ENCODE measurements around the gene NOTCH2.
"Not testable (repeated sequence)": the region's sequence is repeated elsewhere in the genome, so short reads cannot be mapped to it uniquely, and the experiment has no call there.

The NOTCH2 gene

GRCh38 chr1:120069067-120069919 is at the start of gene NOTCH2:
TSS of gene NOTCH2 (minus strand) at chr1:120069662. CDS start at chr1:120069406, 256 bp downstream.
- DNase-seq = not testable (repeated sequence)

DNA sequence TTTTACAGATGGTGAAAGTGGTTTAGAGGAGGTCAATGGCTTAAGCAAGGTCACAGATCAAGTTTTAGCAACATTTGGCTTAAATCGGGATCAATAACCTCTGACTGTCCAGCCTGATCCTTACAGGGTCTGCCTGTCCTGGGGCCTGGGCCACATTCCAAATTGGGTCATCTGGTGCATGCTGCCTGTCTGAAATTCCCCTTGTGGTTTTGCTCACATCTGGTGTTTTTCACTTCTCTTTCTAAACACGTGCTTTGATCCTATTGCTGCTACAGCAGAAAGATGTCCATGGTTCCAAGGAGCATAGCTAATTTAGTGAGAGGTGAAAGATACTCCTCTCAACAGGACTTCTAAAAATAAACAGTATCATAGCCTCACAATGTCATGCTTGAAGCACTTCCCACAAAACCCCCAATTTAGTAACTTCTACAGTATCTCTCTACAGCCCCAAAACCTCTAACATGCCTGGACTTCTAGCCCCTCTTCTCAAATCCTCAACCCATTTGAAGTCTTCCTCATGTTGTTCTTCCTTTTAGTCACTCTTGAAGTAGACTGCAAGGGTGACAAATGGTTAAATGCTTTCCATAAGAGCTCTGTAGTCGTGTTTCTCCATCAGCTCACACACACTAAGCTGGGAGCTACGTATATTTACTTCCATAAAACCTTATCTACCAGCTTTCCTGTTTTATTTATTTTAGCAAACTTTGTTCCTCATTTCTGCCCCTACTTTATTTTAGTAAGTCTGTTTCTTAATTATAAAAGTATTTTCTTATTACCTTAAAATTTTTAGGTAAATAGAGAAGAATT is 48.1 kb upstream of the NOTCH2 start:
- not testable (repeated sequence) for DNase-seq

DNA sequence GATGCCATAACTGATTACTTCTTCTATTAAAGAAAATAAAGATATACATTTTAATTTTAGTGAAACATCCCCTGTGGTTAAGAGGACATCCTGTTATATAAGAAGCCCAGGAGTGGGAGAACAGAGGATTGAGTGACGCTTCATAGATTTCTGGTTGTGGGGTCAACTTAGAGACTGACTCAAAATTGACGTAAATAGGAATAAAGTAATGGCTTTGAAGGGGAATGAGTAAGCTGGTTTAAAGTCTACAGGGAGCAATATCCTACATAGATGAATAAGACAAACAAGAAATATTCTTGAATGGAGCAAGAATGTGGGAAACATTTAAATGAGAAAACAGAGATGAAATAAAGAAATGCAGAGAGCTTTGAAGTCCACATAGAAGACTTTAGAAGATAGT is 46.6 kb upstream of the NOTCH2 start:
- not testable (repeated sequence) for DNase-seq

GRCh38 chr1:120113134-120113533 is 43.7 kb upstream of the NOTCH2 start:
- DNase-seq = not testable (repeated sequence)

GRCh38 chr1:120112212-120112611 is 42.8 kb upstream of the NOTCH2 start:
- DNase-seq = not testable (repeated sequence)

DNA sequence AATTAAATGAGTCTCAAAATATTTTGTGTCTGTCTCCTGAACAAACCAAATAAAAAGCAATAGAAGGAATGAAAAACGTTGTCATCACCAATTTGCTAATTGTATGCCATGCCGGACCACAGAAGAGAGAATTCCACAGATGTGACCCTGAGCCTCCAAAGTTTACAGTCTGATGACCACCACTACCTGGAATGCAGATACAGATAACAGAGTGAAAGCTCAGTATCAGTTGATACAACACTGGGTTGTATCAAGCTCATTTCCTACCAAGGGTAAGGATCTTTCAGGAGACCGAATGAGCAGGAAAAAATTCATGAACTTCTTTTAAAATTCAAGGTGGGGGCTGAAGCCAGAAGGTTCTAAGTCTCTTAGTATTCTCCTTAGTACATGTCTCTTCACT is 42.3 kb upstream of the NOTCH2 start:
- not testable (repeated sequence) for DNase-seq

DNA sequence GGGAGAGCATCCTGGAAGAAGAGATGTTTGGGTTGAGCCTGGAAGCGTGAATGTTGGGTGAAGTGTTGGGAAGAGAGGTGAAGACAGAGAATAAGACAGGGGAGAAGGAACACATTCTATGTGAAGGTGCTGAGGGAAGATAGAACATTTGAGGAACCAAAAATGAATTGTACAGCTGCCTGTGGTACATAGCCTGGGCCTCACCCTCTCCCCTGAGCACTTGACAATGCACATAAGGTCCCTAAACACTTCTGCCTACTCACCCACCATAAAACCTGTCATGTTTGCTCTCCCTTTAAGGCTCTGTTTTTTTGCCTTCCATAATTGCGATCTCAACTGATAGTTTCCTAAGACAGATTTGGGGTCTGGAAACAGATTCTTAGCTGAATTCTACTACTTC is 41.5 kb upstream of the NOTCH2 start:
- not testable (repeated sequence) for DNase-seq

- DNase-seq = not testable (repeated sequence)
Observed at GRCh38 chr1:120109656-120110055, 40.2 kb upstream of the NOTCH2 start.

- not testable (repeated sequence) for DNase-seq
Observed at GRCh38 chr1:120109180-120109579, 39.7 kb upstream of the NOTCH2 start.

DNA sequence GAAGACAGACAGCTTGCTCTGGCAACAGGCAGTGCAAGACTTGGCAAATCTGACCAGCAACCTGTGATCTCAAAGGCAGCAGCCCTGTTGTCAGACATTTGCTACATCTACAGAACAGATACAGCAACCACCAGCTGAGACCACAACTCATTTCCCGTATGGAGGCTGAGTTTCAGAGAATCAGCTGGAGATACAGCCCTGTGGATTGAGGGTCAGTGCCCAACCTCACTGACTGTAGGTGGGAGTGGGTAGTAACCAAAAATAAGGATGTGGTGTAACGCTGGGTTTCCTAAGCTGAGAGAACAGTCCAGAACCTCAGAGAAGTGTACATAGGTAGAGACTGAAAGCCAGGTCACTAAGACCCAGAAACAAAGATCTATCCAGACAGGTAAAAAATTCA is 35.8 kb upstream of the NOTCH2 start:
- DNase-seq = not testable (repeated sequence)

GRCh38 chr1:120103768-120104167 is 34.3 kb upstream of the NOTCH2 start:
- not testable (repeated sequence) for DNase-seq

DNA sequence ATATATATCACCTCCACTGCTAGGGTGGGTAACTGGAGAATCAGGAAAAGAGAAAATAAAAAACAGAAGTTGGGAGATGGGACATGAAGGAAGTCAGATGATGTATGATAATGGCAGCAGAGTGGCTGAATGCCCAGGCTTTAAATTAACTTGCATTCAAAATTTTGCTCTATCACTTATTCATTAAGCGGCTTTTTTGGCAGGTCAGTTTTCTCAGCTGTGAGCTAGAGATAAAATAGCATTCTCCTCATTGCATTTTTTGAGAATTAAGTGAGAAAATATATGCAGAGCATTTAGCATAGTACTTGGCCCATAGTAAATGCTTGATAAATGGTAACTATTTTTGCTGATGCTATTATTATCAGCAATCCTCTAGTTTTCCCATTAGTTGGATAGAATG is 32.1 kb upstream of the NOTCH2 start:
- not testable (repeated sequence) for DNase-seq

GRCh38 chr1:120100590-120100989 is 31.1 kb upstream of the NOTCH2 start:
- DNase-seq = not testable (repeated sequence)

DNA sequence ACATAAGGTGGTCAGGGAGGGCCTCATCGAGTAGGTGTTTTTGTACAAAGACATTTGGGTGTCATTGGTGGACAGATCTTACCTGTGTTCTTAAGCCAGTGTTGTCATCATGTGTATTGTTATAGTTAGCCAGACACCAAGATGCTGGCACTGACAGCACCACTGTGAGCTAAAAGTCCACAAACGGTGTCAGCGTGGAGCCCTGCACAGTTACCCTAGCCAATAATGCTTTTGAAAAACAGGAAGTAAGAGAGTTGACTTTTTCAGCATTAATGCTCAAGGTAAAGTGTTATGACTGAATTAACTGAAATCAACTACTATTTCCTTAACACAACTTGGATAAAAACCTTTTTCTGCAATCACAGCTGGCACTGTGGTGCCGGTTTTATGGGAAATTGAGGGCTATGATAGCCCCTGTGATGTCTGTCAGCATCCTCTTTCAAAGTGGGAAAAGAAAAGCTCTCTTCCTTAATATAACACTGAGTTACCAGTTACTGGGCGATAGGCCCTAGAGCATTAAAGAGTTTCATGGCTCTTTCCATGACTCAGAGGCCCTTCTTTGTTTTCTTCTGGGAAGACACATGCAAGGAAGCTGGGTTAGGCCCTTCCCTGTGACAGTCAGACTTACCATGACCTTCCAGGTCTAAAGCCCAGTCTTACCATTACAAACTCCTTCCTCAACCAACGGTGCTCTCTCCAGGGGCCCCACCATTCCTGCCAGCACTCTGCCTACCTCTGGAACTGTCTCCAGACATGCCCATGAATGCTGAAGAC is 29.7 kb upstream of the NOTCH2 start:
- not testable (repeated sequence) for DNase-seq

DNA sequence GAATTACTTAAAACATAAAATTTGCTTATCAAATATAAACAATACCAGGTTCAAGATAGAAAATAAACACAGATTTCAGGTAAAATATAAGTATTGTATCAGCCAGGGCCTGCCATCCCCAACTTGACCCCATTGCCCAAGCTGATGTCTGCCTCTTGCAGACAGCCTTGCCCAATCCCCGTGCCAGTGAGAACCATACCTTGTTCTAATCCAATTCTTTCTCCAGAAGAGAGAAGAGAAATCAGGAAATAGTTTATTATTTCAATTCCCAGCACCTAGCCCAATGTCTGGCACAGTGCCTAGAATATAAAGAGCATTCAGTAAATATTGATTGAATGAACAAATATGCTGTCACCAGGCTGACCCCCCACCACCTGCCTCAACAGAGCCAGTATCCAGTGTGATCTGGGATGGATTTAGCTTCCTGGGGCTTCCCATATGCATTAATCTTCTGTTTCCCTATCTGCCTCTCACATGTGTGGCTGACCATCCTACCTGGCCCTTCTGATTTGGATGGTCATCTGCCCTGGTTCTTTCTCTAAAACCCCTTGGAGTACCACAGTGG is 27.6 kb upstream of the NOTCH2 start:
- not testable (repeated sequence) for DNase-seq

- not testable (repeated sequence) for DNase-seq
Observed at GRCh38 chr1:120093548-120094181, 24.2 kb upstream of the NOTCH2 start.

GRCh38 chr1:120092232-120093218 is 23.1 kb upstream of the NOTCH2 start:
- DNase-seq = not testable (repeated sequence)

GRCh38 chr1:120090830-120091229 is 21.4 kb upstream of the NOTCH2 start:
- DNase-seq = not testable (repeated sequence)

DNA sequence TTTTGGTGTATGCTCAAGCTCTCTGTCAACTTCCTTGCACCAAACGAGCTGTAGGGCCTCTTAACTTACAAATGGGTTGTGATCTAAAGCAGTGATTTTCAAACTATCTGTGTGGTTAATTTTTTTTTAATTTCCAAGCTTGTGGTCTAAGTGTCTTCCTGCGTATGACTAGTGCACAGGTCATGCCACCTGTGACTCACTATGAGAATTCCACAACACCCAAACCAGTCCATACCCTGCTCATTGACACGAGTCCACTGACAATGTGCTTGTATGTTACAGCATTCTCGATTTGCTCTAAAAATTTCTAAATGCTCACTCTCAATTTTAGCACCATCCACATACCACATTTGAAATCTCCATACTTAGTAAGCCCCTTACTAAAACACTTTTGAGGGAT is 18.5 kb upstream of the NOTCH2 start:
- DNase-seq = not testable (repeated sequence)

- DNase-seq = not testable (repeated sequence)
Observed at GRCh38 chr1:120069920-120070214, 405 bp upstream of the NOTCH2 start.

GRCh38 chr1:120068683-120069066 is 787 bp downstream of the NOTCH2 start:
- DNase-seq = not testable (repeated sequence)

All from SHP77 treated with DMSO at 0.1 percent for 48 hours (cell line).